ENCODE results near the gene RPL5.

The RPL5 gene

DNA sequence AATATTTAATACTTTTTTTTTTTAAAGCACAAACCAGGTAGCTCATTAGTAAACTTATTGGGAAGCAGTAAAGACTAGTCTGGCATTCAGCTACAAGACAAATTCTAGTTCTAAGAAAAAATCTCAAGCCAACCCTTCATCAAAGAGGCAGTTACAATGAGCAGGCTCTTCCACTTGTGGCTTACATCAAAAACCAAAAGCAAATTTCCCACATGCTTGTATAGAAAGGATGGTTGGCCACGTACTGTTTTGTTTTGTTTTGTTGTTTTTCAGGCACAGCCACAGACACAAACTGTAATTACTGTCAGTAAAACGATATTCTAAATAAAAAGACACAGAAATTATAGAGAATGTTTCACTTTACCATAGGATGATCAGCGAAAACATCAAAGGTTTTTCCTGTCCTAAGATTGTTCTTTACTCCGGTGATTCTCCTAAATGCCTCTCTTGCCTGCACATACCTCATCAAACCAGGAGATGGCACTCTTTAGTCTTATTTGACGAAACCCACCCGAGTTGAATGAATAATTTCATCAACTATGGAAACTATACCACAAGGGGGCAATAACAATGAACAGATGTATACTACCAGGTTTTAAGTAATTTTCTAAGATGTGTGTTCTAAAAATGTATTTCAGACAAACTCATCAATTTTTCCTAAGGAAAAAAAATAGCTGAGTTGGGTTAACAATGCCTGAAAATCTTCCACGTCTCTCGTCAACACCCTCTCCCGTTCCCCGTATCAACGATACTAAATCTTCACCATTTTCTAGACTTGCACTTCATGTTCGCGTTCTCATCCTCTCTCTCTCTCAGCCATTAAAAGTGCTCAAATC lies 26.9 kb downstream of the RPL5 start:
- DNase-seq (ENCODE audit: low read depth), result peak; percentile 63
- no peak overlapping the region for H3K4me3 ChIP-seq (ENCODE audit: control insufficient read depth, low read depth, low read length)

DNA sequence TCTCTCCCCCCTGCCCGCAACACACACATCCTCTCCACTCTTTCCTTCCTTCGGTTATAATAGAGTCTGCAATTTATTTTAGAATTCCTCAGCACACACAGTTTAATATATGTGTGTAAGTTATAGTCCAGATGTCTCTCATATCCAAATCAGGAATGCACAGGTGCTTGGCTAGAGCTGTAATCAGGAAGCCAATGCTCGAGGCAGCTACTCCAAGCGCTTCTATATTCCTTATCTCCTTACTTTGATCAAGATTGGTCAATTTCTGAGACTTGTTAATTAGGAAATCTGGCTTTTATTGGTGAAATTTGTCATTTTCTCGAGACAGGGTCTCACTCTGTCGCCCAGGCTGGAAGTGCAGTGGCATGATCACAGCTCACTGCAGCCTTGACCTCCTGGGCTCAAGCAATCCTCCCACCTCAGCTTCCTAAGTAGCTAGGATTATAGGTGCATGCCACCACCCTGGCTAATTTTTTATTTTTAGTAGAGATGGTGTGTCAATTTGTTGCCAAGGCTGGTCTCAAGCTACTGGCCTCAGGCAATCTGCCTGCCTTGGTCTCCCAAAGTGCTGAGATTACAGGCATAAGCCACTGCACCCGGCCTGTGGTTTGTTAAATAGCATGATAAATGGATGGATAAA lies 27.7 kb downstream of the RPL5 start:
- TF ChIP-seq, protein P1, sequence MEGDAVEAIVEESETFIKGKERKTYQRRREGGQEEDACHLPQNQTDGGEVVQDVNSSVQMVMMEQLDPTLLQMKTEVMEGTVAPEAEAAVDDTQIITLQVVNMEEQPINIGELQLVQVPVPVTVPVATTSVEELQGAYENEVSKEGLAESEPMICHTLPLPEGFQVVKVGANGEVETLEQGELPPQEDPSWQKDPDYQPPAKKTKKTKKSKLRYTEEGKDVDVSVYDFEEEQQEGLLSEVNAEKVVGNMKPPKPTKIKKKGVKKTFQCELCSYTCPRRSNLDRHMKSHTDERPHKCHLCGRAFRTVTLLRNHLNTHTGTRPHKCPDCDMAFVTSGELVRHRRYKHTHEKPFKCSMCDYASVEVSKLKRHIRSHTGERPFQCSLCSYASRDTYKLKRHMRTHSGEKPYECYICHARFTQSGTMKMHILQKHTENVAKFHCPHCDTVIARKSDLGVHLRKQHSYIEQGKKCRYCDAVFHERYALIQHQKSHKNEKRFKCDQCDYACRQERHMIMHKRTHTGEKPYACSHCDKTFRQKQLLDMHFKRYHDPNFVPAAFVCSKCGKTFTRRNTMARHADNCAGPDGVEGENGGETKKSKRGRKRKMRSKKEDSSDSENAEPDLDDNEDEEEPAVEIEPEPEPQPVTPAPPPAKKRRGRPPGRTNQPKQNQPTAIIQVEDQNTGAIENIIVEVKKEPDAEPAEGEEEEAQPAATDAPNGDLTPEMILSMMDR (IDR thresholded peaks at IDR 0.05; ENCODE audit: control insufficient read depth, insufficient read depth, low read depth, low read length, missing control alignments), result no peak
- no peak for DNase-seq (ENCODE audit: low read depth)
- H3K4me3 ChIP-seq (ENCODE audit: control insufficient read depth, low read depth, low read length), result no peak overlapping the region

More for the DNA sequence above, 26.9 kb downstream of the RPL5 start:
- TF ChIP-seq, protein P1 (IDR thresholded peaks at IDR 0.05; ENCODE audit: control insufficient read depth, insufficient read depth, low read depth, low read length, missing control alignments), result peak; percentile 84

- no peak for DNase-seq (ENCODE audit: low read depth)
- H3K4me3 ChIP-seq (ENCODE audit: control insufficient read depth, low read depth, low read length), result no peak overlapping the region
- TF ChIP-seq, protein P1 (IDR thresholded peaks at IDR 0.05; ENCODE audit: control insufficient read depth, insufficient read depth, low read depth, low read length, missing control alignments), result no peak
Observed at GRCh38 chr1:92862605-92863004, 30.8 kb downstream of the RPL5 start.

GRCh38 chr1:92864131-92864530 lies 32.3 kb downstream of the RPL5 start:
- TF ChIP-seq, protein P1 (IDR thresholded peaks at IDR 0.05; ENCODE audit: control insufficient read depth, insufficient read depth, low read depth, low read length, missing control alignments), result no peak
- DNase-seq (ENCODE audit: low read depth), result no peak
- H3K4me3 ChIP-seq (ENCODE audit: control insufficient read depth, low read depth, low read length), result no peak overlapping the region

DNA sequence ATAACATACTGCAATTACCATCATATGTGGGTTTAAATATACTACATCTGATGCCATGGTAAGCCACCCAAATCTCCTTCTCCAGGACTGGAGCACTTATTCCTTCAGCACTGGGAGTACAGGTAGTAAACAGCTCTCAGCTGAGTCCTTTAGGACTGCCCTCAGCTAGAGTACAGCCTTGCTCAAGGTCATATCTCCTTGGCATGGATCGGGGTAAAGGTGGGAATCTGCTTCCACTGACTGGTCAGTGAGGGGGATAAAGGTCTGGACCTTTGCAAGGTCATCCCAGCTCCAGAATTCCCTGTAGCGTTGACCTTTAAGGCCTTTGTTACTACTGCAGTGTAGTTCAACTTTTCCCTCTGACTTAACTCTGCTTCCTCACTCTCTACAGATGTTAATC lies 38.8 kb downstream of the RPL5 start:
- H3K4me3 ChIP-seq (ENCODE audit: control insufficient read depth, low read depth, low read length), result no peak overlapping the region
- TF ChIP-seq, protein P1 (IDR thresholded peaks at IDR 0.05; ENCODE audit: control insufficient read depth, insufficient read depth, low read depth, low read length, missing control alignments), result no peak
- no peak for DNase-seq (ENCODE audit: low read depth)

GRCh38 chr1:92872719-92873118 lies 40.9 kb downstream of the RPL5 start:
- DNase-seq (ENCODE audit: low read depth), result no peak
- no peak overlapping the region for H3K4me3 ChIP-seq (ENCODE audit: control insufficient read depth, low read depth, low read length)
- TF ChIP-seq, protein P1 (IDR thresholded peaks at IDR 0.05; ENCODE audit: control insufficient read depth, insufficient read depth, low read depth, low read length, missing control alignments), result no peak

Measured in AG09309 (cell line).